HG03575 (cell line): ENCODE measurements around the gene KIF6.
A peak's percentile ranks its signal among the peaks of the same experiment; 100 is the strongest.

Source experiments
- ATAC-seq: cut with Tn5 transposase; IDR thresholded peaks from one replicate; pipeline ENCODE4 v1.9.1; 2021; ENCODE audit not compliant: unreplicated experiment, insufficient number of reproducible peaks, low FRiP score; ENCODE audit errors: extremely low read depth

The KIF6 gene

GRCh38 chr6:39724787-39725631 is at the start of gene KIF6:
KIF6 (minus strand) TSS chr6:39725408; CDS start chr6:39725310, 98 bp downstream.
- ATAC-seq, result peak; percentile 58

DNA sequence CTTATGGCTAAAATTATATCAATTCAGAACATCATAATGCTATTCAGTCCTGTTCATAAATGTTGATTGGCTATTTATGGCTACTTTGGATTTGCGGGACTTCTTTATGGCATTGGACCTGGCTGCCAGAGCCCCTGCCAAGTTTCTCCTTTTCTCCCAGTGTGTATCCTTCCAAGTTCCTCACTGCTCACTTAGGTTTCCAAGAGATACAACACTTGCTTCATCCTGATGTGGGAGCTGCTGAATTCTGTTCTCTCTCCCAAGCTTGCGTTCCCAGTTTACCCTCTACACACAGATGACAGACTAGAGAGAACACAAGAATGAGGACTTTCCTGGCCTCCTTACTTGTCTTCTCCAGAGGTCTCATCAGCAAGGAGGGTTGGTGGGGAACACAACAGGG is 48.6 kb upstream of the KIF6 start:
- ATAC-seq, result no peak

- no peak for ATAC-seq
Measured at GRCh38 chr6:39772559-39773273, 47.5 kb upstream of the KIF6 start.

- no peak for ATAC-seq
Measured at GRCh38 chr6:39770446-39770845, 45.2 kb upstream of the KIF6 start.

DNA sequence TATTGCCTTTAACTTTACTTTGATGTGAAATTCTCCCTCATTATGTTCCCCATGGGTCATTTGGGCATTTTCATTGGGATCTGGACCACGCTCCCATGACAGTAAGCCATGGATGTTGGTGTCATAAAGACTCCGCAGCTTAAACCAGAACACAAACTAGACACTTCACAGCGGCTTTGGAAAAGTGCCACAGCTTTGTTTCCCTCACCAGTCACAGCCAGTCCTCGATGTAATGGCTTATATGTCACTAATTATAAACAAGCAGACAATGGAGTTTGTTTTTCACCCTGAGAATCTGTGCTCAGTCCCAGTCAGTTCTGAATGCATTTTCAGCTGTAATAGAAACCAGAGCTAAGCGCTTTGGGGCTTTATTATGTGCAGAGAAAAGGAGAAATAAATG is 43.8 kb upstream of the KIF6 start:
- no peak for ATAC-seq

DNA sequence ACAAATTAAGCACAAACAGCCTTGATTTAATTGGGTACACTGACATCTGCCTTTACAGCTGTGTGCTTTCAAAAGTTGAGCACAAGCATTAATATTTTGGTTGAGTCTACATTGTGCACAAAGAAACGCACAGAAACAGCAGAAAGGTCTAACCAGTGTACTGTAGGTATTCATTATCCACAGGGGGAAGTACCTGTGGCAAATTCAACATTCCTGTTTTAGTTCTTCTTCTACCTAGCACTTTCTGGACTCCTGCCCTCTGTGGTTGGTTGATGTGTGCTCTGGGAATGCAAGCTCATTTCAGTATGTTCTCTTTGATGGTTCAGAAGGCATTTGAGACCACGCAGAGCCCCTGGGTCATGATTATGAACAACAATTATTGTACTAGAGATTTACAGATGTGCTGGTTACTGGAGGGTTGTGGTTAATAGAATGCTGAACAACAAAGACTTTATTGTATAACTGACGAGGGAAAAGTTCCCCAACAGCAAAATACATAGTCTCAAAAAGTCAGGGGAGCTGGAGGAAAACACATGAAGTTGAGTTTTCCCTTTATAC is 40.4 kb upstream of the KIF6 start:
- no peak for ATAC-seq

GRCh38 chr6:39760226-39760952 is 35.2 kb upstream of the KIF6 start:
- ATAC-seq, result no peak

- ATAC-seq, result no peak
Measured at GRCh38 chr6:39758905-39759605, 33.8 kb upstream of the KIF6 start.

GRCh38 chr6:39756582-39756981 is 31.4 kb upstream of the KIF6 start:
- no peak for ATAC-seq

DNA sequence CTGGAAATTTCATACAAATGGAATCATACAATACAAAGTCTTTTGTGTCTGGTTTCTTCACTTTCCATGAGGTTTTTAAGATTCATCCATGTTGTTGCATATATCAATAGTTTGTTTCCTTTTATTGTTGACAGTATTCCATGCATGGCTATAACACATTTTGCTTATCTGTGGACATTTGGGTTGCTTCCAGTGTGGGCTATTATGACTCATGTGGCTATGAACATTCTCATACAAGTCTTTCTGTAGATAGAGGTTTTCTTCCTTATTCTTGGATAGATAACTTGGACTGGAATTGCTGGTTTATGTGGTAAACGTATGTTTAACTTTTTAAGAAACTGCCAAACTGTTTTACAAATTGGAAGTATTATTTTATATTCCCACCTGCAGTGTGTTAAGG is 30.0 kb upstream of the KIF6 start:
- ATAC-seq, result no peak

GRCh38 chr6:39754514-39755115 is 29.4 kb upstream of the KIF6 start:
- no peak for ATAC-seq

DNA sequence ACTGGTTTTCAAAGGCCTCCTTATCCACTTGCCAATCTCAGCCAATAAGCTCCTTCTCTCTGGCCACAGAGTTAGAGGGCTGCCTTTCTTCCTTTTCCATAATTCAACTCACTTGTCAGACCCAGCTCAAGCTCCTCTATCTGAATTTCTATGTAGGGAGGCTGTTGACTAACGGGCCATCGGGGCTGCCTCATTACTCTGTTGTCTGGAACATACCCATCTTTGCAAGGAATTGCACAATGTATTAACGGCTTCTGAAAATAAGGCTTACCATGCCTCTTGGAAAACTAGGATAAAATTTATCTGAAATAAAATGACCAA is 28.5 kb upstream of the KIF6 start:
- no peak for ATAC-seq

- no peak for ATAC-seq
Measured at GRCh38 chr6:39752835-39753724, 27.9 kb upstream of the KIF6 start.

DNA sequence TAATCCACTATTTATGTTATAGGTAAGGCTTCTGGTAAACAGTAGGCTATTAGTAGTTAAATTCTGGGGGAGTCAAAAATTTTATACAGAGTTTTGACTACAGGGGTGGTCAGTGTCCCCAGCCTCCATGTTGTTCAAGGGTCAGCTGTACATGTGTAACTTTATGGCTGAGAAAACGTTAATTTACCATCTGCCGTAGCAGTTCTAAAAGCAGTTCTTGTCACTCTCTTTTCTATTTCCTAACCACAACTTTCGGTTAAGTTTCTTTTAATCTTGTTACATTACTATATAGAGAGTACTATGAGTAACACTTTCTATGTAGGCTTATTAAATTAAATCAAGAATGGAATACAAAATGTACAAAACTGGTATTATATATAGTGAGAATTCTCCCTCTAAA is 21.6 kb upstream of the KIF6 start:
- ATAC-seq, result no peak

- no peak for ATAC-seq
Measured at GRCh38 chr6:39733704-39734103, 8.5 kb upstream of the KIF6 start.

GRCh38 chr6:39731565-39731964 is 6.4 kb upstream of the KIF6 start:
- ATAC-seq, result no peak

DNA sequence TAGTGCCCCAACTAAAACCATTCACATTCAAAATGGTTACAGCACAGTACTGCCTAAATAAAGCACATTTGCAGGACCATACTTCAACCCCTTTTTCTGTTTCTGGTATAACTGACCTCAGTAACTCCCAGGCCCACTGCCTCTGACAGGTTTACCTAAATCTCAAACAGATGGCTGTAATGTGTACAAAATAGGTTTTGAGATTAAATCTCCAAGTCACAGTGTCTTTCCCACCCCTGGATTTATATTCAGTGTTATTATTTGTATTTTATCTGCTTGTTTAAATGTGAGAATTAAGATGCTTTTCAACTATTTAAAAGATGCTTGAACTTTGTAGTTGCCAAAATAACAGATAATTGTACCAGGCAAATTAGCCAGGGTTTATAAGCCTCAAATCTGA is 4.7 kb upstream of the KIF6 start:
- ATAC-seq, result no peak

DNA sequence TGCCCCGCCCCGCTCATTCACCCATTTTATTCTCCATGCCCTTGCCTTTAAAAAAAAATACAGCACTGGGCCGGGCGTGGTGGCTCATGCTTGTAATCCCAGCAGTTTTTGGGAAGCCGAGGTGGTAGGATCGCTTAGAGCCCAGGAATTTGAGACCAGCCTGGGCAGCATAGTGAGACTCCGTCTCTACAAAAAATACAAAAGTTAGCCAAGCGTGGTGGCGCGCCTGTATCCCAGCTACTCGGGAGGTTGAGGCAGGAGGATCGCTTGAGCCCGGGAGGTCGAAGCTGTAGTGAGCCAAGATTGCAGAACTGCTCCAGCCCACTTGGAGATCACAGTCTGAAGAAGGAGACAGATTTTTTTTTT is 407 bp upstream of the KIF6 start:
- ATAC-seq, result no peak
